ENCODE data around the gene CTIF. TPM values are rescaled to one million over a fixed set of nuclear protein-coding genes. Genes with fewer than 3 reads are reported as not detected.

Gene CTIF
- total RNA-seq, 1 donor: 86.4 TPM

- TF ChIP-seq CTCF (IDR thresholded peaks at IDR 0.05; ENCODE audit: insufficient read depth, low read depth, low read length): no peak
- H3K4me3 ChIP-seq (ENCODE audit: low read depth, low read length): no peak overlapping the region
- no peak for DNase-seq (ENCODE audit: low read depth)
These were observed 236.7 kb downstream of the CTIF start for GRCh38 chr18:48775372-48776155.

- no peak for TF ChIP-seq CTCF (IDR thresholded peaks at IDR 0.05; ENCODE audit: insufficient read depth, low read depth, low read length)
- H3K4me3 ChIP-seq (ENCODE audit: low read depth, low read length): no peak overlapping the region
- no peak for DNase-seq (ENCODE audit: low read depth)
These were observed 237.3 kb downstream of the CTIF start for GRCh38 chr18:48776156-48776555.

GRCh38 chr18:48776641-48777025, 237.8 kb downstream of the CTIF start:
- peak; percentile 85 for DNase-seq (ENCODE audit: low read depth)
- no peak overlapping the region for H3K4me3 ChIP-seq (ENCODE audit: low read depth, low read length)
- no peak for TF ChIP-seq CTCF (IDR thresholded peaks at IDR 0.05; ENCODE audit: insufficient read depth, low read depth, low read length)

GRCh38 chr18:48777026-48777743, 238.4 kb downstream of the CTIF start:
- peak; percentile 89 for TF ChIP-seq CTCF (IDR thresholded peaks at IDR 0.05; ENCODE audit: insufficient read depth, low read depth, low read length)
- DNase-seq (ENCODE audit: low read depth): peak; percentile 74
- no peak overlapping the region for H3K4me3 ChIP-seq (ENCODE audit: low read depth, low read length)

GRCh38 chr18:48777744-48778116, 238.9 kb downstream of the CTIF start:
- peak; percentile 71 for DNase-seq (ENCODE audit: low read depth)
- H3K4me3 ChIP-seq (ENCODE audit: low read depth, low read length): no peak overlapping the region
- no peak for TF ChIP-seq CTCF (IDR thresholded peaks at IDR 0.05; ENCODE audit: insufficient read depth, low read depth, low read length)

- no peak overlapping the region for H3K4me3 ChIP-seq (ENCODE audit: low read depth, low read length)
- DNase-seq (ENCODE audit: low read depth): no peak
- TF ChIP-seq CTCF (IDR thresholded peaks at IDR 0.05; ENCODE audit: insufficient read depth, low read depth, low read length): no peak
These were observed 239.6 kb downstream of the CTIF start for GRCh38 chr18:48778344-48779011.

Data from fibroblast of villous mesenchyme (primary cell).